ENCODE data around the gene RNF217.

GRCh38 chr6:124989136-124989983 is 27.1 kb downstream of the RNF217 start:
- TF ChIP-seq CTCF (optimal IDR thresholded peaks at IDR 0.05 in 1 of 3, IDR thresholded peaks at IDR 0.05 in 1 of 3, conservative IDR thresholded peaks at IDR 0.05 in 1 of 3; ENCODE audit: extremely low read depth in 1 of 3, insufficient read depth in 2 of 3, low read length in 3 of 3), result no peak
- no peak for TF ChIP-seq EZH2 (IDR thresholded peaks at IDR 0.05; ENCODE audit: low read length)
